HepG2 (cell line): Measurements from ENCODE around the gene CIBAR2. TPM values are rescaled to one million over a fixed set of nuclear protein-coding genes. Genes with fewer than 3 reads are reported as not detected.

ENCODE experiments used
- AHR ChIP-seq: IDR thresholded peaks from 2 replicates; pipeline ENCODE4 v1.6.1; 2018; ENCODE audit warnings: missing genetic modification reagents, missing compliant biosample characterization
- FOSL2 ChIP-seq: sonication (generic); formaldehyde crosslinking; IDR thresholded peaks from 2 replicates; pipeline ENCODE4 v1.4.0; 2020; ENCODE audit warnings: missing genetic modification reagents
- FOXK2 ChIP-seq: fragments of 450-650 bp; IDR thresholded peaks from 2 replicates; pipeline ENCODE4 v1.6.1; 2016
- GABPB1 ChIP-seq: IDR thresholded peaks from 2 replicates; pipeline ENCODE4 v1.6.1; 2016; ENCODE audit warnings: mild to moderate bottlenecking, missing genetic modification reagents, moderate library complexity, missing compliant biosample characterization
- GPN1 ChIP-seq: sonication (generic); formaldehyde crosslinking; IDR thresholded peaks from 2 replicates; pipeline ENCODE4 v1.5.1; 2020; ENCODE audit warnings: missing genetic modification reagents, borderline replicate concordance
- HDAC2 ChIP-seq: sonication (generic); formaldehyde crosslinking; IDR thresholded peaks from 2 replicates; pipeline ENCODE4 v1.4.0; 2020; ENCODE audit warnings: missing genetic modification reagents
- MEIS1 ChIP-seq: sonication (generic); formaldehyde crosslinking; IDR thresholded peaks from 2 replicates; pipeline ENCODE4 v1.9.0; 2021; ENCODE audit warnings: mild to moderate bottlenecking, missing genetic modification reagents, moderate library complexity, borderline replicate concordance
- MLLT10 ChIP-seq: sonication (generic); formaldehyde crosslinking; IDR thresholded peaks from 2 replicates; pipeline ENCODE4 v1.4.0; 2020; ENCODE audit warnings: missing genetic modification reagents
- NKX3-1 ChIP-seq: sonication (generic); formaldehyde crosslinking; IDR thresholded peaks from 2 replicates; pipeline ENCODE4 v1.5.0; 2020; ENCODE audit warnings: missing genetic modification reagents
- ZFP36L2 ChIP-seq: sonication (generic); formaldehyde crosslinking; IDR thresholded peaks from 2 replicates; pipeline ENCODE4 v1.4.0; 2020; ENCODE audit warnings: missing genetic modification reagents
- ZSCAN25 ChIP-seq: sonication (generic); formaldehyde crosslinking; IDR thresholded peaks from 2 replicates; pipeline ENCODE4 v1.8.0; 2022; ENCODE audit warnings: mild to moderate bottlenecking, missing genetic modification reagents
- polyA plus RNA-seq, 8 experiments: library from polyadenylated mRNA; depleted of rRNA in 3 of 8; stranded (reverse) in 7 of 8; unstranded in 1 of 8; fragments of >200 nt; fragmentation: Illumina TruSeq in 4 of 8; extraction: Trizol in 4 of 8; gene quantifications; 2 replicates each; pipeline versions ENCODE4 v1.2.1 to v1.2.3, GENCODE V29; 2011 to 2016; ENCODE audit warnings: low read depth in 4 of 8, missing spikeins in 1 of 8, mixed read lengths in 1 of 8; ENCODE audit not compliant: insufficient read depth in 1 of 8
- total RNA-seq, 5 experiments: library from RNA; depleted of rRNA; stranded (reverse); fragments of >200 nt; fragmentation: Illumina TruSeq; extraction: Trizol; gene quantifications; 2 replicates each; pipeline ENCODE4 v1.2.3, GENCODE V29; 2016; ENCODE audit warnings: low read depth in 1 of 5
- TF ChIP-seq, protein P1 (sequence below): sonication (generic); formaldehyde crosslinking; IDR thresholded peaks from 2 replicates; pipeline ENCODE4 v1.4.0; 2020; ENCODE audit warnings: missing genetic modification reagents, borderline replicate concordance
- TF ChIP-seq, protein P2 (sequence below): sonication (generic); formaldehyde crosslinking; IDR thresholded peaks from 2 replicates; pipeline ENCODE4 v1.5.1; 2020; ENCODE audit warnings: mild to moderate bottlenecking, missing genetic modification reagents, borderline replicate concordance
- TF ChIP-seq, protein P3 (sequence below): fragments of 450-650 bp; IDR thresholded peaks from 2 replicates; pipeline ENCODE4 v1.6.1; 2017
- TF ChIP-seq, protein P4 (sequence below): IDR thresholded peaks from 2 replicates; pipeline ENCODE4 v1.6.1; 2012; ENCODE audit warnings: inconsistent platforms
- TF ChIP-seq, protein P5 (sequence below): sonication (generic); formaldehyde crosslinking; IDR thresholded peaks from 2 replicates; pipeline ENCODE4 v1.4.0; 2020; ENCODE audit warnings: mild to moderate bottlenecking, missing genetic modification reagents

Gene CIBAR2
- total and polyA plus RNA-seq, 2 of the 13 experiments (the other 11 are each of a cell fraction or from before 2014, with no cell fraction given), result not detected

DNA sequence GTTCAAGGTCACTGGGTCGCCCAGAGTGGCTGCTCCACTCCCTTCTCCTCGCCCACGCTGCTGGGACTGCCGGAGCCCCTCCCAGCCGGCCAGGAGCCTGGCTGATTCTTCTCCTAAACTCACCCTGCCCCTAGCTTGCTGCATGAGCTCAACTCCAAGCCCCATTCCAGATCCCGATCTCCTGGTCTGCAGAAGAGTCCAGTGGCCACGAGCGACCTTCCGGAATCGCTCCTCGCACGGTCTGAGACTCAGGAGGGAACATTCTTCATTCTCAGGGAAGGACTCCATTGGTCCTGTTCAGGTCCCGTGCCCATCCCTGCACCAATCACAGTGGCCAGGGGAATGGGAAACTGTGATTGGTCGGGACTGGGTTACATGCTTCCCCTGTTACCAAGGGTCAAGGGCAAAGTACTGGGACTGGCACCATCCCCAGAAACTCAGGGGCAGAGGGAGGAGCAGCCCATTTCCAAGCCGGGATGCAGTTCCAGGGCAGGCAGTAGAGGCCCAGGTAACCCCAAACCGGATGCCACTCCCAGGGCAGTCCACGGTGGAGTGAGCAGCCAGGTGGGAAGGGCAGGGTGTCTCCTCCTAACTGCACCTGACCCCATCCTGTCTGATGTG, 24.5 kb upstream of the CIBAR2 start (continued):
- TF ChIP-seq ZSCAN25 (CRISPR knock-in tag) (no peak), AHR (0 out of 2 replicates have a peak, but pooled peaks have one; percentile 46), GABPB1 (CRISPR knock-in tag) (peak; percentile 62), HDAC2 (peak; percentile 32), ZFP36L2 (peak; percentile 15; the same call in 1 of the 2 replicates), MEIS1 (CRISPR knock-in tag) (peak; percentile 58; the same call in 1 of the 2 replicates), GPN1 (peak; percentile 67; the same call in 1 of the 2 replicates), FOXK2 (no peak), MLLT10 (CRISPR knock-in tag) (no peak), NKX3-1 (CRISPR knock-in tag) (peak; percentile 88; the same call in 1 of the 2 replicates), FOSL2 (CRISPR knock-in tag) (peak; percentile 46; the same call in 1 of the 2 replicates)
- TF ChIP-seq, protein P1, sequence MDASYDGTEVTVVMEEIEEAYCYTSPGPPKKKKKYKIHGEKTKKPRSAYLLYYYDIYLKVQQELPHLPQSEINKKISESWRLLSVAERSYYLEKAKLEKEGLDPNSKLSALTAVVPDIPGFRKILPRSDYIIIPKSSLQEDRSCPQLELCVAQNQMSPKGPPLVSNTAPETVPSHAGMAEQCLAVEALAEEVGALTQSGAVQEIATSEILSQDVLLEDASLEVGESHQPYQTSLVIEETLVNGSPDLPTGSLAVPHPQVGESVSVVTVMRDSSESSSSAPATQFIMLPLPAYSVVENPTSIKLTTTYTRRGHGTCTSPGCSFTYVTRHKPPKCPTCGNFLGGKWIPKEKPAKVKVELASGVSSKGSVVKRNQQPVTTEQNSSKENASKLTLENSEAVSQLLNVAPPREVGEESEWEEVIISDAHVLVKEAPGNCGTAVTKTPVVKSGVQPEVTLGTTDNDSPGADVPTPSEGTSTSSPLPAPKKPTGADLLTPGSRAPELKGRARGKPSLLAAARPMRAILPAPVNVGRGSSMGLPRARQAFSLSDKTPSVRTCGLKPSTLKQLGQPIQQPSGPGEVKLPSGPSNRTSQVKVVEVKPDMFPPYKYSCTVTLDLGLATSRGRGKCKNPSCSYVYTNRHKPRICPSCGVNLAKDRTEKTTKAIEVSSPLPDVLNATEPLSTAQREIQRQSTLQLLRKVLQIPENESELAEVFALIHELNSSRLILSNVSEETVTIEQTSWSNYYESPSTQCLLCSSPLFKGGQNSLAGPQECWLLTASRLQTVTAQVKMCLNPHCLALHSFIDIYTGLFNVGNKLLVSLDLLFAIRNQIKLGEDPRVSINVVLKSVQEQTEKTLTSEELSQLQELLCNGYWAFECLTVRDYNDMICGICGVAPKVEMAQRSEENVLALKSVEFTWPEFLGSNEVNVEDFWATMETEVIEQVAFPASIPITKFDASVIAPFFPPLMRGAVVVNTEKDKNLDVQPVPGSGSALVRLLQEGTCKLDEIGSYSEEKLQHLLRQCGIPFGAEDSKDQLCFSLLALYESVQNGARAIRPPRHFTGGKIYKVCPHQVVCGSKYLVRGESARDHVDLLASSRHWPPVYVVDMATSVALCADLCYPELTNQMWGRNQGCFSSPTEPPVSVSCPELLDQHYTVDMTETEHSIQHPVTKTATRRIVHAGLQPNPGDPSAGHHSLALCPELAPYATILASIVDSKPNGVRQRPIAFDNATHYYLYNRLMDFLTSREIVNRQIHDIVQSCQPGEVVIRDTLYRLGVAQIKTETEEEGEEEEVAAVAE (CRISPR knock-in tag), result 0 out of 2 replicates have a peak, but pooled peaks have one; percentile 18
- TF ChIP-seq, protein P2, sequence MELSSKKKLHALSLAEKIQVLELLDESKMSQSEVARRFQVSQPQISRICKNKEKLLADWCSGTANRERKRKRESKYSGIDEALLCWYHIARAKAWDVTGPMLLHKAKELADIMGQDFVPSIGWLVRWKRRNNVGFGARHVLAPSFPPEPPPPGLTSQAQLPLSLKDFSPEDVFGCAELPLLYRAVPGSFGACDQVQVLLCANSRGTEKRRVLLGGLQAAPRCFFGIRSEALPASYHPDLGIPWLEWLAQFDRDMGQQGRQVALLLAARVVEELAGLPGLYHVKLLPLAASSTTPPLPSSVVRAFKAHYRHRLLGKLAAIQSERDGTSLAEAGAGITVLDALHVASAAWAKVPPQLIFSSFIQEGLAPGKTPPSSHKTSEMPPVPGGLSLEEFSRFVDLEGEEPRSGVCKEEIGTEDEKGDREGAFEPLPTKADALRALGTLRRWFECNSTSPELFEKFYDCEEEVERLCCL (CRISPR knock-in tag), result peak; percentile 86; the same call in 1 of the 2 replicates
- TF ChIP-seq, protein P3, sequence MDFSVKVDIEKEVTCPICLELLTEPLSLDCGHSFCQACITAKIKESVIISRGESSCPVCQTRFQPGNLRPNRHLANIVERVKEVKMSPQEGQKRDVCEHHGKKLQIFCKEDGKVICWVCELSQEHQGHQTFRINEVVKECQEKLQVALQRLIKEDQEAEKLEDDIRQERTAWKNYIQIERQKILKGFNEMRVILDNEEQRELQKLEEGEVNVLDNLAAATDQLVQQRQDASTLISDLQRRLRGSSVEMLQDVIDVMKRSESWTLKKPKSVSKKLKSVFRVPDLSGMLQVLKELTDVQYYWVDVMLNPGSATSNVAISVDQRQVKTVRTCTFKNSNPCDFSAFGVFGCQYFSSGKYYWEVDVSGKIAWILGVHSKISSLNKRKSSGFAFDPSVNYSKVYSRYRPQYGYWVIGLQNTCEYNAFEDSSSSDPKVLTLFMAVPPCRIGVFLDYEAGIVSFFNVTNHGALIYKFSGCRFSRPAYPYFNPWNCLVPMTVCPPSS, result no peak
- TF ChIP-seq, protein P4, sequence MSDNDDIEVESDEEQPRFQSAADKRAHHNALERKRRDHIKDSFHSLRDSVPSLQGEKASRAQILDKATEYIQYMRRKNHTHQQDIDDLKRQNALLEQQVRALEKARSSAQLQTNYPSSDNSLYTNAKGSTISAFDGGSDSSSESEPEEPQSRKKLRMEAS, result peak; percentile 97
- TF ChIP-seq, protein P5, sequence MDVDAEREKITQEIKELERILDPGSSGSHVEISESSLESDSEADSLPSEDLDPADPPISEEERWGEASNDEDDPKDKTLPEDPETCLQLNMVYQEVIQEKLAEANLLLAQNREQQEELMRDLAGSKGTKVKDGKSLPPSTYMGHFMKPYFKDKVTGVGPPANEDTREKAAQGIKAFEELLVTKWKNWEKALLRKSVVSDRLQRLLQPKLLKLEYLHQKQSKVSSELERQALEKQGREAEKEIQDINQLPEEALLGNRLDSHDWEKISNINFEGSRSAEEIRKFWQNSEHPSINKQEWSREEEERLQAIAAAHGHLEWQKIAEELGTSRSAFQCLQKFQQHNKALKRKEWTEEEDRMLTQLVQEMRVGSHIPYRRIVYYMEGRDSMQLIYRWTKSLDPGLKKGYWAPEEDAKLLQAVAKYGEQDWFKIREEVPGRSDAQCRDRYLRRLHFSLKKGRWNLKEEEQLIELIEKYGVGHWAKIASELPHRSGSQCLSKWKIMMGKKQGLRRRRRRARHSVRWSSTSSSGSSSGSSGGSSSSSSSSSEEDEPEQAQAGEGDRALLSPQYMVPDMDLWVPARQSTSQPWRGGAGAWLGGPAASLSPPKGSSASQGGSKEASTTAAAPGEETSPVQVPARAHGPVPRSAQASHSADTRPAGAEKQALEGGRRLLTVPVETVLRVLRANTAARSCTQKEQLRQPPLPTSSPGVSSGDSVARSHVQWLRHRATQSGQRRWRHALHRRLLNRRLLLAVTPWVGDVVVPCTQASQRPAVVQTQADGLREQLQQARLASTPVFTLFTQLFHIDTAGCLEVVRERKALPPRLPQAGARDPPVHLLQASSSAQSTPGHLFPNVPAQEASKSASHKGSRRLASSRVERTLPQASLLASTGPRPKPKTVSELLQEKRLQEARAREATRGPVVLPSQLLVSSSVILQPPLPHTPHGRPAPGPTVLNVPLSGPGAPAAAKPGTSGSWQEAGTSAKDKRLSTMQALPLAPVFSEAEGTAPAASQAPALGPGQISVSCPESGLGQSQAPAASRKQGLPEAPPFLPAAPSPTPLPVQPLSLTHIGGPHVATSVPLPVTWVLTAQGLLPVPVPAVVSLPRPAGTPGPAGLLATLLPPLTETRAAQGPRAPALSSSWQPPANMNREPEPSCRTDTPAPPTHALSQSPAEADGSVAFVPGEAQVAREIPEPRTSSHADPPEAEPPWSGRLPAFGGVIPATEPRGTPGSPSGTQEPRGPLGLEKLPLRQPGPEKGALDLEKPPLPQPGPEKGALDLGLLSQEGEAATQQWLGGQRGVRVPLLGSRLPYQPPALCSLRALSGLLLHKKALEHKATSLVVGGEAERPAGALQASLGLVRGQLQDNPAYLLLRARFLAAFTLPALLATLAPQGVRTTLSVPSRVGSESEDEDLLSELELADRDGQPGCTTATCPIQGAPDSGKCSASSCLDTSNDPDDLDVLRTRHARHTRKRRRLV, result no peak
